PC-9 (cell line): ENCODE data around the gene RNU7-1. TPM values are rescaled to one million over a fixed set of nuclear protein-coding genes. Genes with fewer than 3 reads are reported as not detected.

ENCODE experiments used
- BruUV-seq: library from RNA; stranded (reverse); fragments of 400-500 nt; replicated peaks from 2 replicates; lab custom pipeline; 2021; lab: Mats Ljungman, UMichigan
- CTCF ChIA-PET: fragments of 300-600 bp; sonication (Branson Sonifier 250); formaldehyde crosslinking; loops from one replicate; lab custom pipeline; 2022; ENCODE audit warnings: antibody characterized with exemption; lab: Charles Lee
- POLR2A ChIA-PET: fragments of 300-600 bp; sonication (Branson Sonifier 250); formaldehyde crosslinking; loops from one replicate; lab custom pipeline; 2022; ENCODE audit warnings: antibody characterized with exemption; ENCODE audit not compliant: unreplicated experiment; lab: Charles Lee
- DNase-seq, 2 experiments: peaks; one replicate each; pipeline versions ENCODE4 v3.0.0 to v3.0.0-alpha.2; 2015 to 2022; ENCODE audit warnings: mixed read lengths in 1 of 2
- H2AFZ ChIP-seq: fragments of 200-600 bp; sonication (generic); 2 replicates; pipeline ENCODE4 v1.8.1; 2017; ENCODE audit warnings: antibody characterized with exemption
- H3F3A ChIP-seq: fragments of 200-600 bp; sonication (generic); 2 replicates; pipeline ENCODE4 v1.8.1; 2017; ENCODE audit warnings: antibody characterized with exemption, mild to moderate bottlenecking, low read depth; ENCODE audit not compliant: insufficient read depth
- H3K27ac ChIP-seq: fragments of 200-600 bp; sonication (generic); 2 replicates; pipeline ENCODE4 v1.6.1; 2016; ENCODE audit warnings: mixed run types
- H3K27me3 ChIP-seq: fragments of 200-600 bp; sonication (generic); 2 replicates; pipeline ENCODE4 v1.6.1; 2016; ENCODE audit warnings: low read depth, mixed run types; ENCODE audit not compliant: insufficient read depth
- H3K36me3 ChIP-seq: fragments of 200-600 bp; sonication (generic); 2 replicates; pipeline ENCODE4 v1.6.1; 2016; ENCODE audit warnings: low read depth, mixed run types
- H3K4me1 ChIP-seq: fragments of 200-600 bp; sonication (generic); replicated peaks from 2 replicates; pipeline ENCODE4 v1.6.1; 2016; ENCODE audit warnings: mixed run types; ENCODE audit not compliant: insufficient read depth
- H3K4me2 ChIP-seq: fragments of 200-600 bp; sonication (generic); 2 replicates; pipeline ENCODE4 v1.6.1; 2017; ENCODE audit warnings: mixed run types
- H3K4me3 ChIP-seq: fragments of 200-600 bp; sonication (generic); 2 replicates; pipeline ENCODE4 v1.6.1; 2016; ENCODE audit warnings: mixed run types
- H3K79me2 ChIP-seq: fragments of 200-600 bp; sonication (generic); 2 replicates; pipeline ENCODE4 v1.6.1; 2017; ENCODE audit warnings: low read depth, mixed run types
- H3K9me2 ChIP-seq: fragments of 200-600 bp; sonication (generic); 2 replicates; pipeline ENCODE4 v1.8.1; 2017; ENCODE audit warnings: mild to moderate bottlenecking; ENCODE audit not compliant: insufficient read depth
- H3K9me3 ChIP-seq: fragments of 200-600 bp; sonication (generic); 2 replicates; pipeline ENCODE4 v1.8.1; 2016; ENCODE audit warnings: low read depth; ENCODE audit not compliant: insufficient read depth
- H4K20me1 ChIP-seq: fragments of 200-600 bp; sonication (generic); 2 replicates; pipeline ENCODE4 v1.8.1; 2017; ENCODE audit not compliant: insufficient read depth
- CTCF ChIP-seq: fragments of 200-600 bp; sonication (generic); conservative IDR thresholded peaks from 2 replicates; pipeline ENCODE4 v1.6.1; 2017; ENCODE audit warnings: mixed run types, antibody characterized with exemption, mild to moderate bottlenecking, moderate library complexity
- EZH2 ChIP-seq: fragments of 200-600 bp; sonication (generic); IDR thresholded peaks from 2 replicates; pipeline ENCODE4 v1.8.0; 2017; ENCODE audit warnings: antibody characterized with exemption, low read depth
- intact Hi-C: fragments of 100-400 bp; cut with micrococcal nuclease; formaldehyde crosslinking; loops from one replicate; pipeline ENCODE4 v1.10.0; 2022; ENCODE audit not compliant: unreplicated experiment
- total RNA-seq: library from RNA; stranded (reverse); gene quantifications from 2 replicates; pipeline ENCODE4 v1.2.3, GENCODE V29; 2021

The RNU7-1 gene
- total RNA-seq, 1 experiment from 2014 or later = not detected

- H3F3A ChIP-seq = 0 out of 2 replicates have a peak, but pooled peaks cover 8% of the 10 kb centered on the region
- no TSS peak for BruUV-seq
- H3K79me2 ChIP-seq = 0 out of 2 replicates have a peak, but pooled peaks cover 3% of the 10 kb centered on the region
- POLR2A ChIA-PET = no interaction called here
- no peak overlapping the region for H2AFZ ChIP-seq
- CTCF ChIA-PET = no interaction called here
- H3K36me3 ChIP-seq = no peaks in the 10 kb centered on the region
- DNase-seq = no peak
- no peaks in the 10 kb centered on the region for H3K27me3 ChIP-seq
- no peaks in the 10 kb centered on the region for H3K9me2 ChIP-seq
- H3K27ac ChIP-seq = no peak overlapping the region
- H3K4me3 ChIP-seq = no peak overlapping the region
- H3K4me2 ChIP-seq = no peak overlapping the region
- intact Hi-C loops = no loop called here
- TF ChIP-seq CTCF (no peak), EZH2 (no peak)
- no peaks in the 10 kb centered on the region for H3K9me3 ChIP-seq
- no peaks in the 10 kb centered on the region for H3K4me1 ChIP-seq
- no peaks in the 10 kb centered on the region for H4K20me1 ChIP-seq
Measured at GRCh38 chr12:6952863-6953441, 9.3 kb downstream of the RNU7-1 start.

- 0 out of 2 replicates have a peak, but pooled peaks cover 5% of the 10 kb centered on the region for H3F3A ChIP-seq
- no peaks in the 10 kb centered on the region for H3K9me2 ChIP-seq
- TF ChIP-seq EZH2 (no peak), CTCF (no peak)
- H3K36me3 ChIP-seq = no peaks in the 10 kb centered on the region
- H3K4me1 ChIP-seq = no peaks in the 10 kb centered on the region
- no peak overlapping the region for H2AFZ ChIP-seq
- H3K4me3 ChIP-seq = no peak overlapping the region
- ChIA-PET CTCF (no interaction called here), POLR2A (no interaction called here)
- DNase-seq = no peak
- no peak overlapping the region for H3K4me2 ChIP-seq
- no TSS peak for BruUV-seq
- no peaks in the 10 kb centered on the region for H3K9me3 ChIP-seq
- H3K27me3 ChIP-seq = no peaks in the 10 kb centered on the region
- H3K79me2 ChIP-seq = no peaks in the 10 kb centered on the region
- intact Hi-C loops = no loop called here
- H3K27ac ChIP-seq = no peak overlapping the region
- H4K20me1 ChIP-seq = no peaks in the 10 kb centered on the region
Measured at GRCh38 chr12:6953442-6954315, 10.1 kb downstream of the RNU7-1 start.

GRCh38 chr12:6954316-6955107 lies 10.9 kb downstream of the RNU7-1 start:
- CTCF ChIA-PET = no interaction called here

More at GRCh38 chr12:6954316-6955107, 10.9 kb downstream of the RNU7-1 start:
- Histone ChIP-seq H3K79me2 (no peaks in the 10 kb centered on the region), H3F3A (no peaks in the 10 kb centered on the region), H3K36me3 (no peaks in the 10 kb centered on the region), H2AFZ (no peak overlapping the region), H3K4me3 (no peak overlapping the region), H3K27me3 (no peaks in the 10 kb centered on the region), H3K27ac (no peak overlapping the region), H3K9me2 (no peaks in the 10 kb centered on the region), H4K20me1 (no peaks in the 10 kb centered on the region), H3K9me3 (no peaks in the 10 kb centered on the region), H3K4me2 (no peak overlapping the region), H3K4me1 (no peaks in the 10 kb centered on the region)
- intact Hi-C loops = no loop called here
- TF ChIP-seq CTCF (no peak), EZH2 (no peak)
- BruUV-seq = no TSS peak
- DNase-seq = no peak
- POLR2A ChIA-PET = no interaction called here
